K562 (cell line): ENCODE results near the gene STK31. TPM values are rescaled to one million over a fixed set of nuclear protein-coding genes. Genes with fewer than 3 reads are reported as not detected.

Source experiments
- ATAC-seq: fragments of 200-7000 bp; cut with Tn5 transposase; 3 replicates; pipeline ENCODE4 v1.9.1; 2020; ENCODE audit warnings: moderate library complexity
- BruUV-seq: library from RNA; stranded (reverse); fragments of 400-500 nt; replicated peaks from 2 replicates; lab custom pipeline; 2021; lab: Mats Ljungman, UMichigan
- CTCF ChIA-PET: fragments of 300-600 bp; formaldehyde crosslinking; extraction: SDS; loops from one replicate; lab custom pipeline; 2021; ENCODE audit warnings: low intra/inter-chr PET ratio; lab: Yijun Ruan, JAX
- POLR2A ChIA-PET: fragments of 300-600, 350-650 bp; sonication (Branson Sonifier 250); formaldehyde crosslinking; extraction: SDS; loops from one replicate; lab custom pipeline; 2021; ENCODE audit warnings: antibody characterized with exemption, inconsistent platforms; lab: Yijun Ruan, JAX
- DNase-seq, 4 experiments: peaks; one replicate each; pipeline versions ENCODE4 v3.0.0 to v3.0.0-alpha.2; 2011 to 2018; ENCODE audit warnings: low spot score in 3 of 4, mixed read lengths in 3 of 4; ENCODE audit errors: extremely low read depth in 1 of 4
- FAIRE-seq: peaks from 2 replicates; lab custom pipeline; 2011; peaks lifted over from hg19 to GRCh38; lab: Jason Lieb, UNC
- H2AFZ ChIP-seq: 2 replicates; pipeline ENCODE4 v1.6.0; 2011; ENCODE audit warnings: low read depth, low read length, control low read depth, inconsistent platforms
- H3K27ac ChIP-seq: fragments of 200-600 bp; 3 replicates; pipeline ENCODE4 v1.8.0; 2011; ENCODE audit warnings: low read depth, mild to moderate bottlenecking, control low read depth, inconsistent platforms, low read length, moderate library complexity, mixed read lengths; ENCODE audit errors: extremely low read depth
- H3K27me3 ChIP-seq, 2 experiments: fragments of 300-600 bp in 1 of 2; 2 replicates in 1 of 2; 3 replicates in 1 of 2; pipeline versions ENCODE4 v1.6.0 to v1.8.0; 2011; ENCODE audit warnings: inconsistent platforms in 2 of 2, low read length in 2 of 2, mild to moderate bottlenecking in 1 of 2, mixed read lengths in 1 of 2, moderate library complexity in 1 of 2; ENCODE audit not compliant: control insufficient read depth in 2 of 2, insufficient read depth in 2 of 2
- H3K36me3 ChIP-seq: fragments of 300-600 bp; 3 replicates; pipeline ENCODE4 v1.8.0; 2011; ENCODE audit warnings: mild to moderate bottlenecking, low read length, inconsistent platforms; ENCODE audit not compliant: control insufficient read depth, insufficient read depth
- H3K4me1 ChIP-seq, 2 experiments: fragments of 200-600 bp in 1 of 2; replicated peaks in 1 of 2; 2 replicates in 1 of 2; 3 replicates in 1 of 2; pipeline versions ENCODE4 v1.5.1 to v1.8.0; 2011; ENCODE audit warnings: inconsistent platforms in 2 of 2, low read length in 2 of 2, mild to moderate bottlenecking in 1 of 2, mixed read lengths in 1 of 2, moderate library complexity in 1 of 2; ENCODE audit not compliant: control insufficient read depth in 2 of 2, insufficient read depth in 2 of 2
- H3K4me2 ChIP-seq: 2 replicates; pipeline ENCODE4 v1.6.1; 2011; ENCODE audit warnings: low read length, control low read depth, inconsistent platforms, mixed read lengths; ENCODE audit not compliant: insufficient read depth
- H3K4me3 ChIP-seq: fragments of 200-600 bp; sonication (generic), shearing (Covaris generic); 2 replicates; pipeline ENCODE4 v1.5.1; 2016; ENCODE audit warnings: control low read depth, inconsistent platforms
- H3K79me2 ChIP-seq: fragments of 200-600 bp; 3 replicates; pipeline ENCODE4 v1.8.0; 2011; ENCODE audit warnings: low read length, inconsistent platforms; ENCODE audit not compliant: control insufficient read depth, insufficient read depth
- H3K9ac ChIP-seq, 2 experiments: 2 replicates each; pipeline versions ENCODE4 v1.6.0 to v1.6.1; 2011; ENCODE audit warnings: low read depth in 2 of 2, low read length in 2 of 2, control low read depth in 1 of 2, inconsistent platforms in 1 of 2, mild to moderate bottlenecking in 1 of 2, mixed read lengths in 1 of 2; ENCODE audit not compliant: insufficient read depth in 1 of 2
- H3K9me1 ChIP-seq: one replicate; pipeline ENCODE4 v1.6.0; 2011; ENCODE audit warnings: inconsistent platforms, mild to moderate bottlenecking, low read length, moderate library complexity; ENCODE audit not compliant: control insufficient read depth, insufficient read depth
- H3K9me3 ChIP-seq: replicated peaks from 2 replicates; pipeline ENCODE4 v1.5.1; 2011; ENCODE audit warnings: low read depth, low read length, inconsistent platforms; ENCODE audit not compliant: control insufficient read depth, insufficient read depth
- H4K20me1 ChIP-seq: replicated peaks from 2 replicates; pipeline ENCODE4 v1.6.1; 2011; ENCODE audit warnings: low read length, inconsistent platforms, mixed read lengths; ENCODE audit not compliant: control insufficient read depth, insufficient read depth
- FOSL1 ChIP-seq: fragments of 200-800 bp; sonication (Bioruptor generic); conservative IDR thresholded peaks from 2 replicates; pipeline ENCODE4 v1.6.1; 2016; ENCODE audit warnings: missing genetic modification characterization, missing compliant biosample characterization
- HMGN3 ChIP-seq: IDR thresholded peaks from 2 replicates; pipeline ENCODE4 v1.6.1; 2011; ENCODE audit warnings: borderline replicate concordance, low read depth, mild to moderate bottlenecking, mixed read lengths, low read length; ENCODE audit not compliant: insufficient read length; ENCODE audit errors: extremely low read depth
- HNRNPH1 ChIP-seq: fragments of 200-400 bp; formaldehyde crosslinking; optimal IDR thresholded peaks from 2 replicates; pipeline ENCODE3; 2017; ENCODE audit warnings: low read depth, mild to moderate bottlenecking, low read length, moderate library complexity
- MED1 ChIP-seq: sonication (generic); formaldehyde crosslinking; IDR thresholded peaks from 2 replicates; pipeline ENCODE4 v1.8.1; 2023; ENCODE audit warnings: missing genetic modification reagents, borderline replicate concordance
- NCOA2 ChIP-seq, 2 experiments: fragments of 450-650 bp; IDR thresholded peaks; 2 replicates each; pipeline ENCODE4 v1.6.1; 2018; ENCODE audit warnings: mild to moderate bottlenecking in 2 of 2, moderate library complexity in 1 of 2; ENCODE audit not compliant: partially characterized antibody in 2 of 2
- RBM14 ChIP-seq: fragments of 200-400 bp; formaldehyde crosslinking; IDR thresholded peaks from 2 replicates; pipeline ENCODE4 v1.6.1; 2018; ENCODE audit warnings: low read depth, mild to moderate bottlenecking, low read length, moderate library complexity, borderline replicate concordance; ENCODE audit not compliant: insufficient read depth
- ZEB2 ChIP-seq: fragments of 450-650 bp; IDR thresholded peaks from 2 replicates; pipeline ENCODE4 v1.6.1; 2016
- ZNF282 ChIP-seq: sonication (generic); formaldehyde crosslinking; IDR thresholded peaks from 2 replicates; pipeline ENCODE4 v1.8.1; 2023; ENCODE audit warnings: missing genetic modification reagents
- WGBS: fragments of 100-300 bp; shearing (Covaris generic); methylation state at CpG from one replicate; pipeline ENCODE4 v1.1.6; 2016; ENCODE audit warnings: low coverage, mixed read lengths; ENCODE audit not compliant: insufficient coverage; ENCODE audit errors: missing lambda C conversion rate; 5-methylcytosine and 5-hydroxymethylcytosine counted together
- in situ Hi-C: fragments of 300-500 bp; cut with MboI; formaldehyde crosslinking; loops from 4 replicates; pipeline ENCODE4 v1.15.0; 2018; ENCODE audit warnings: inconsistent platforms, mixed read lengths
- intact Hi-C: fragments of 100-400 bp; cut with micrococcal nuclease; formaldehyde crosslinking; loops from 2 replicates; pipeline ENCODE4 v1.14.2; 2022
- polyA plus RNA-seq, 8 experiments: library from polyadenylated mRNA; depleted of rRNA in 4 of 8; stranded (reverse) in 5 of 8; unstranded in 3 of 8; fragments of >200 nt; fragmentation: Nextera tagmentation in 2 of 8; fragmentation: Illumina TruSeq in 1 of 8; extraction: Ambion mirVana in 2 of 8; extraction: Trizol in 1 of 8; gene quantifications; 2 replicates each; pipeline versions ENCODE4 v1.2.1 to v1.2.3, GENCODE V29; 2011 to 2014; ENCODE audit warnings: inconsistent platforms in 1 of 8, missing spikeins in 1 of 8
- total RNA-seq, 7 experiments: library from RNA; depleted of rRNA in 6 of 7; stranded (reverse); fragments of >200 nt in 6 of 7; fragmentation: Illumina TruSeq in 2 of 7; extraction: Trizol in 2 of 7; gene quantifications; 2 replicates each; pipeline versions ENCODE4 v1.2.1 to v1.2.3, GENCODE V29; 2011 to 2021; ENCODE audit warnings: low replicate concordance in 1 of 7
- TF ChIP-seq, protein P1 (sequence below): fragments of 450-650 bp; formaldehyde crosslinking; IDR thresholded peaks from 2 replicates; pipeline ENCODE4 v1.4.0; 2020; ENCODE audit warnings: mild to moderate bottlenecking, moderate library complexity
- TF ChIP-seq, protein P2 (sequence below): sonication (generic); formaldehyde crosslinking; IDR thresholded peaks from 2 replicates; pipeline ENCODE4 v1.8.1; 2023; ENCODE audit warnings: mild to moderate bottlenecking, missing genetic modification reagents
- TF ChIP-seq, protein P3 (sequence below), 2 experiments: fragments of 450-650 bp; conservative IDR thresholded peaks; 2 replicates each; pipeline ENCODE4 v1.6.1; 2017; ENCODE audit warnings: mild to moderate bottlenecking in 2 of 2, moderate library complexity in 2 of 2
- TF ChIP-seq, protein P4 (sequence below), 2 experiments: IDR thresholded peaks; 2 replicates each; pipeline ENCODE4 v1.6.1; 2011; ENCODE audit warnings: borderline replicate concordance in 1 of 2, control low read depth in 1 of 2, low read depth in 1 of 2, low read length in 1 of 2, mild to moderate bottlenecking in 1 of 2, mixed read lengths in 1 of 2, moderate library complexity in 1 of 2; ENCODE audit not compliant: insufficient read depth in 1 of 2, insufficient read length in 1 of 2, poor library complexity in 1 of 2, severe bottlenecking in 1 of 2; ENCODE audit errors: extremely low read depth in 1 of 2

Gene STK31
- total and polyA plus RNA-seq, 9 of the 15 experiments (the other 6 are each of a cell fraction or from before 2014, with no cell fraction given) = 0.09 to 1.2 (median 0.26) TPM

DNA sequence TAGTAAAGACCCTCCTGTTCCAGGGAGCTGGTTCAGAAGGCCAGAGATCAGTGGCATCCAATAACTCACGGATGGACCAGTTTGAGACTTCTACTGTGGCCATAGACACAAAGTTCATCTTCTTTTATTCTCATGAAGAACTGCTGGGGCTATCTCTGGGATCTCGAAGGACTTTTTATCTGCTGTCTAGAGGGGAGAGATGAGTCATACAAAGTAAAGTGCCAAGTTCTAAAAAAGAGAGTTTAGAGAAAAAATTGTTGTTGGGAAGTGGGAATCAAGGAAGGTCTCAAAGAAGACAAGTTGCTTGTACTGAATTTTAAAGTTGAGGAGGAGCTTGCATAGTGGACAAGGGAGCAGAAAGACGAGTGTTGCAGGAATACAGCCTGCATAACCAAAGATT, 38.0 kb upstream of the STK31 start (continued):
- TF ChIP-seq FOSL1 (tag) = peak; percentile 55
- no peak for TF ChIP-seq RBM14
- no peak for TF ChIP-seq ZNF282 (CRISPR knock-in tag)
- no peak for TF ChIP-seq MED1 (CRISPR knock-in tag)
- no peak for TF ChIP-seq NCOA2 (IDR thresholded peaks at IDR 0.05; ENCODE audit: partially characterized antibody in 2 of 2)
- TF ChIP-seq, protein P1, sequence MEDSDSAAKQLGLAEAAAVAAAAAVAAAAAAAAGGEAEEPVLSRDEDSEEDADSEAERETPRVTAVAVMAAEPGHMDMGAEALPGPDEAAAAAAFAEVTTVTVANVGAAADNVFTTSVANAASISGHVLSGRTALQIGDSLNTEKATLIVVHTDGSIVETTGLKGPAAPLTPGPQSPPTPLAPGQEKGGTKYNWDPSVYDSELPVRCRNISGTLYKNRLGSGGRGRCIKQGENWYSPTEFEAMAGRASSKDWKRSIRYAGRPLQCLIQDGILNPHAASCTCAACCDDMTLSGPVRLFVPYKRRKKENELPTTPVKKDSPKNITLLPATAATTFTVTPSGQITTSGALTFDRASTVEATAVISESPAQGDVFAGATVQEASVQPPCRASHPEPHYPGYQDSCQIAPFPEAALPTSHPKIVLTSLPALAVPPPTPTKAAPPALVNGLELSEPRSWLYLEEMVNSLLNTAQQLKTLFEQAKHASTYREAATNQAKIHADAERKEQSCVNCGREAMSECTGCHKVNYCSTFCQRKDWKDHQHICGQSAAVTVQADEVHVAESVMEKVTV (CRISPR knock-in tag) = no peak
- no peak for TF ChIP-seq ZEB2
- TF ChIP-seq HNRNPH1 = no peak
- no peak for TF ChIP-seq HMGN3

GRCh38 chr7:23679898-23680413, 30.1 kb upstream of the STK31 start, which contains the start of gene FAM221A:
TSS of gene FAM221A (plus strand) at chr7:23680199. CDS start at chr7:23680219, 20 bp downstream.
- Histone ChIP-seq H3K4me3 (no peak within 1 kb of the TSS), H3K4me2 (no peak within 1 kb of the TSS)
- WGBS = 38% methylated on average over 23 of the region's 53 CpGs
- TF ChIP-seq, protein P2, sequence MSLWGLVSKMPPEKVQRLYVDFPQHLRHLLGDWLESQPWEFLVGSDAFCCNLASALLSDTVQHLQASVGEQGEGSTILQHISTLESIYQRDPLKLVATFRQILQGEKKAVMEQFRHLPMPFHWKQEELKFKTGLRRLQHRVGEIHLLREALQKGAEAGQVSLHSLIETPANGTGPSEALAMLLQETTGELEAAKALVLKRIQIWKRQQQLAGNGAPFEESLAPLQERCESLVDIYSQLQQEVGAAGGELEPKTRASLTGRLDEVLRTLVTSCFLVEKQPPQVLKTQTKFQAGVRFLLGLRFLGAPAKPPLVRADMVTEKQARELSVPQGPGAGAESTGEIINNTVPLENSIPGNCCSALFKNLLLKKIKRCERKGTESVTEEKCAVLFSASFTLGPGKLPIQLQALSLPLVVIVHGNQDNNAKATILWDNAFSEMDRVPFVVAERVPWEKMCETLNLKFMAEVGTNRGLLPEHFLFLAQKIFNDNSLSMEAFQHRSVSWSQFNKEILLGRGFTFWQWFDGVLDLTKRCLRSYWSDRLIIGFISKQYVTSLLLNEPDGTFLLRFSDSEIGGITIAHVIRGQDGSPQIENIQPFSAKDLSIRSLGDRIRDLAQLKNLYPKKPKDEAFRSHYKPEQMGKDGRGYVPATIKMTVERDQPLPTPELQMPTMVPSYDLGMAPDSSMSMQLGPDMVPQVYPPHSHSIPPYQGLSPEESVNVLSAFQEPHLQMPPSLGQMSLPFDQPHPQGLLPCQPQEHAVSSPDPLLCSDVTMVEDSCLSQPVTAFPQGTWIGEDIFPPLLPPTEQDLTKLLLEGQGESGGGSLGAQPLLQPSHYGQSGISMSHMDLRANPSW (CRISPR knock-in tag) = no peak
- TF ChIP-seq, protein P3, sequence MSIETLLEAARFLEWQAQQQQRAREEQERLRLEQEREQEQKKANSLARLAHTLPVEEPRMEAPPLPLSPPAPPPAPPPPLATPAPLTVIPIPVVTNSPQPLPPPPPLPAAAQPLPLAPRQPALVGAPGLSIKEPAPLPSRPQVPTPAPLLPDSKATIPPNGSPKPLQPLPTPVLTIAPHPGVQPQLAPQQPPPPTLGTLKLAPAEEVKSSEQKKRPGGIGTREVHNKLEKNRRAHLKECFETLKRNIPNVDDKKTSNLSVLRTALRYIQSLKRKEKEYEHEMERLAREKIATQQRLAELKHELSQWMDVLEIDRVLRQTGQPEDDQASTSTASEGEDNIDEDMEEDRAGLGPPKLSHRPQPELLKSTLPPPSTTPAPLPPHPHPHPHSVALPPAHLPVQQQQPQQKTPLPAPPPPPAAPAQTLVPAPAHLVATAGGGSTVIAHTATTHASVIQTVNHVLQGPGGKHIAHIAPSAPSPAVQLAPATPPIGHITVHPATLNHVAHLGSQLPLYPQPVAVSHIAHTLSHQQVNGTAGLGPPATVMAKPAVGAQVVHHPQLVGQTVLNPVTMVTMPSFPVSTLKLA (conservative IDR thresholded peaks at IDR 0.05) = no peak
- TF ChIP-seq, protein P4, sequence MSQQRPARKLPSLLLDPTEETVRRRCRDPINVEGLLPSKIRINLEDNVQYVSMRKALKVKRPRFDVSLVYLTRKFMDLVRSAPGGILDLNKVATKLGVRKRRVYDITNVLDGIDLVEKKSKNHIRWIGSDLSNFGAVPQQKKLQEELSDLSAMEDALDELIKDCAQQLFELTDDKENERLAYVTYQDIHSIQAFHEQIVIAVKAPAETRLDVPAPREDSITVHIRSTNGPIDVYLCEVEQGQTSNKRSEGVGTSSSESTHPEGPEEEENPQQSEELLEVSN (IDR thresholded peaks at IDR 0.05; ENCODE audit: borderline replicate concordance in 1 of 2, extremely low read depth in 1 of 2, insufficient read depth in 1 of 2, insufficient read length in 1 of 2, low read depth in 1 of 2, low read length in 1 of 2, poor library complexity in 1 of 2, severe bottlenecking in 1 of 2) = peak in 1 of 2 experiments; percentile 67

More at GRCh38 chr7:23679898-23680413, 30.1 kb upstream of the STK31 start, which contains the start of gene FAM221A:
- ChIA-PET CTCF (no interaction called here), POLR2A (no interaction called here)
- Histone ChIP-seq H3K79me2 (no peaks in the 10 kb centered on the region), H2AFZ (no peak within 1 kb of the TSS), H3K9me1 (no peaks in the 10 kb centered on the region), H3K27ac (no peak within 1 kb of the TSS), H3K4me1 (peaks cover 0 to 6% of the 10 kb centered on the region in 2 experiments; a peak in 1 of 5 replicates), H3K9me3 (no peaks in the 10 kb centered on the region), H3K36me3 (no peaks in the 10 kb centered on the region), H3K27me3 (0 out of 5 replicates have a peak, but pooled peaks cover 0 to 3% of the 10 kb centered on the region in 2 experiments), H4K20me1 (no peaks in the 10 kb centered on the region), H3K9ac (no peak within 1 kb of the TSS)
- DNase-seq (no peak), FAIRE-seq (no peak), ATAC-seq (no peak; the same call in 2 of the 3 replicates)
- in situ Hi-C loops = no loop called here
- BruUV-seq = no TSS peak
- intact Hi-C loops = no loop called here
